ENCODE data around the gene CAT. TPM values are rescaled to one million over a fixed set of nuclear protein-coding genes. Genes with fewer than 3 reads are reported as not detected.

The CAT gene
- total RNA-seq, 1 donor from 2014 or later, result 259 TPM

- intact Hi-C loops (cut with DNase I), result no loop called here
- Histone ChIP-seq H3K4me3 (no peak overlapping the region), H3K27me3 (ENCODE audit: low read depth) (no peaks in the 10 kb centered on the region), H3K4me1 (no peaks in the 10 kb centered on the region), H3K36me3 (no peaks in the 10 kb centered on the region), H3K9me3 (peaks cover 9% of the 10 kb centered on the region), H3K27ac (no peak overlapping the region)
- ATAC-seq, result no peak
- TF ChIP-seq, protein P1, sequence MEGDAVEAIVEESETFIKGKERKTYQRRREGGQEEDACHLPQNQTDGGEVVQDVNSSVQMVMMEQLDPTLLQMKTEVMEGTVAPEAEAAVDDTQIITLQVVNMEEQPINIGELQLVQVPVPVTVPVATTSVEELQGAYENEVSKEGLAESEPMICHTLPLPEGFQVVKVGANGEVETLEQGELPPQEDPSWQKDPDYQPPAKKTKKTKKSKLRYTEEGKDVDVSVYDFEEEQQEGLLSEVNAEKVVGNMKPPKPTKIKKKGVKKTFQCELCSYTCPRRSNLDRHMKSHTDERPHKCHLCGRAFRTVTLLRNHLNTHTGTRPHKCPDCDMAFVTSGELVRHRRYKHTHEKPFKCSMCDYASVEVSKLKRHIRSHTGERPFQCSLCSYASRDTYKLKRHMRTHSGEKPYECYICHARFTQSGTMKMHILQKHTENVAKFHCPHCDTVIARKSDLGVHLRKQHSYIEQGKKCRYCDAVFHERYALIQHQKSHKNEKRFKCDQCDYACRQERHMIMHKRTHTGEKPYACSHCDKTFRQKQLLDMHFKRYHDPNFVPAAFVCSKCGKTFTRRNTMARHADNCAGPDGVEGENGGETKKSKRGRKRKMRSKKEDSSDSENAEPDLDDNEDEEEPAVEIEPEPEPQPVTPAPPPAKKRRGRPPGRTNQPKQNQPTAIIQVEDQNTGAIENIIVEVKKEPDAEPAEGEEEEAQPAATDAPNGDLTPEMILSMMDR (IDR thresholded peaks at IDR 0.05), result no peak
- DNase-seq, result no peak
Measured at GRCh38 chr11:34408580-34409172, 30.1 kb upstream of the CAT start.

DNA sequence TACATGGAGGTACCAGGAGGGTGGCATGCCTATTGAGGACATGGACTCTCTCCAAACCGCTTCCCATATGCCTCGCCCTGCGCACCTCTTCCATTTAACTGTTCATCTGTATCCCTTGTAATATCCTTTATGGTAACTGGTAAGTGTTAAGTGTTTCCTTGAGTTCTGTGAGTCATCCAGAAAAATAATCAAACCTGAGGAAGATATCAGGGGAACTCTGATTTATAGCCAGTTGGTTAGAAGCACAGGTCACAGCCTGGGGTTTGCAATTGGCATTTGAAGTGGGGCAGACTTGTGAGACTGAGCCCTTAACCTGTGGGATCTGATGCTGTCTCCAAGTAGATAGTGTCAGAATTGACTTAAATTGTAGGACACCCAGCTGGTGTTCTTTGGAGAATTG, 27.6 kb upstream of the CAT start:
- no peaks in the 10 kb centered on the region for H3K36me3 ChIP-seq
- intact Hi-C loops (cut with DNase I), result no loop called here
- DNase-seq, result no peak
- ATAC-seq, result no peak
- H3K9me3 ChIP-seq, result peaks cover 9% of the 10 kb centered on the region
- no peaks in the 10 kb centered on the region for H3K27me3 ChIP-seq (ENCODE audit: low read depth)
- no peak overlapping the region for H3K4me3 ChIP-seq
- TF ChIP-seq, protein P1 (IDR thresholded peaks at IDR 0.05), result no peak
- no peak overlapping the region for H3K27ac ChIP-seq
- H3K4me1 ChIP-seq, result no peaks in the 10 kb centered on the region

DNA sequence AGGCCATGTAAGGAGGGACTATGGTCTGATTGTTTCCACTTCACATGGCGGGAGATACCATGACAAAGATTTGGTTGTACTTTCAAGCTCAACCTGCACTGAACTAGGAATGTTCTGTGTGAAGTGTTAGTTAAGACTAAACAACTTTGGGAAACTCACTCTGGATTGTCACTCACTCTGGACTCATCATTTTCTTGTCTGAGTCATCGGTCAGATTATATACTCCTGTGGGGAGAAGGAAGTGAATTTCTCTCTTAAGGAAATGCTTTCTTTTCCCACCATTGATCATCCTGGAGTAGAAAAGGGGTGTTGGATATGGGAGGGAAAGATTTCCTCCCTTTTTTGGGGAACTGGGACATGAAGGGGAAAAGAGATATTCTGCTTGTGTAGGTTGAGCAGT, 26.9 kb upstream of the CAT start:
- Histone ChIP-seq H3K36me3 (no peaks in the 10 kb centered on the region), H3K27ac (no peak overlapping the region), H3K4me3 (no peak overlapping the region), H3K27me3 (ENCODE audit: low read depth) (no peaks in the 10 kb centered on the region), H3K4me1 (peaks cover 4% of the 10 kb centered on the region), H3K9me3 (peaks cover 9% of the 10 kb centered on the region)
- no peak for DNase-seq
- TF ChIP-seq, protein P1 (IDR thresholded peaks at IDR 0.05), result no peak
- ATAC-seq, result no peak
- intact Hi-C loops (cut with DNase I), result no loop called here

DNA sequence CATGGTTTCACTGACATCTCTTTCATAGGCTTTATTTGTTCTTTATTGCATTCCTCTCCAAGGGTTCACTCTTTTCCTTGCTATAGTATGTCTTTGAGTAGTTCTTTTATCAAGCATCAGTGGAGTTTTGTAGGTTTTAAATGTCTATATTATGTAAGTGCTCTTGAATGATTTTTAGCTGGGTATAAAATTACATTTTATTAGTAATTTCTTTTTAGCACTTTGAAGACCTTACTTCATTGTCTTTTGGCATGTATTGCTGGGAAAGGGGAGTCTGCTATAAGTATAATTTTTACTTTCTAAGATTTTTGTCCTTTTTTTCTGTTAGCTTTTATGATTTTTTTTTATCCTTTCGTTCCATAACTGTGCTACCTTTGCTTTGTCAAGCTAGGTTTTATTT, 25.5 kb upstream of the CAT start:
- intact Hi-C loops (cut with DNase I), result no loop called here
- H3K4me3 ChIP-seq, result no peak overlapping the region
- H3K27ac ChIP-seq, result no peak overlapping the region
- H3K4me1 ChIP-seq, result peaks cover 12% of the 10 kb centered on the region
- H3K27me3 ChIP-seq (ENCODE audit: low read depth), result no peaks in the 10 kb centered on the region
- no peak for DNase-seq
- ATAC-seq, result no peak
- H3K9me3 ChIP-seq, result peaks cover 9% of the 10 kb centered on the region
- TF ChIP-seq, protein P1 (IDR thresholded peaks at IDR 0.05), result no peak
- no peaks in the 10 kb centered on the region for H3K36me3 ChIP-seq

DNA sequence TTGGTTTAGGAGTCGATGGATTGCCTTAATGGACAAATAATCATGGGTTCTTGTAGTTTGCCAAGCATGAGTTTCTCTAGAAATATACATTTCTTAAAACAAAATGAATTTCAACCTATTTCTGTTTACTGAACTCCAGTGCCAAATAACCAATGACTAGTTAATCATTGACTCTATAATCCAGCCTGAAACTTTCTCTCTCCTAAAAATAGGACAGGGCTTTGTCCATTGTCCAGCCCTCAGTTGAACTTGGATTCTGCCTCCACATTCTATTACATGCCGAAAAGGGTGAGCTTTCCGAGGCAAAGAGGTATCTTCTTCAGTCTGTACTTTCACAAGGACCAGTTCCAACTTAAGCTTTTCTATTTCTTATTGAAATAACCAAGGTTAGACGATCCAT, 23.2 kb upstream of the CAT start:
- ATAC-seq, result no peak

More for the DNA sequence above, 23.2 kb upstream of the CAT start:
- peaks cover 9% of the 10 kb centered on the region for H3K9me3 ChIP-seq
- H3K4me3 ChIP-seq, result no peak overlapping the region
- H3K36me3 ChIP-seq, result no peaks in the 10 kb centered on the region
- intact Hi-C loops (cut with DNase I), result no loop called here
- H3K4me1 ChIP-seq, result peaks cover 17% of the 10 kb centered on the region
- TF ChIP-seq, protein P1 (IDR thresholded peaks at IDR 0.05), result no peak
- H3K27me3 ChIP-seq (ENCODE audit: low read depth), result no peaks in the 10 kb centered on the region
- DNase-seq, result no peak
- H3K27ac ChIP-seq, result no peak overlapping the region
